GM19468 (cell line): ENCODE data around the gene SMARCC2.
"Not testable (repeated sequence)": the region's sequence is repeated elsewhere in the genome, so short reads cannot be mapped to it uniquely, and the experiment has no call there.

Source experiments
- ATAC-seq: cut with Tn5 transposase; IDR thresholded peaks from one replicate; pipeline ENCODE4 v1.9.1; 2021; ENCODE audit warnings: mild to moderate bottlenecking, moderate library complexity, moderate number of reproducible peaks; ENCODE audit not compliant: unreplicated experiment; ENCODE audit errors: extremely low read depth

SMARCC2 gene

DNA sequence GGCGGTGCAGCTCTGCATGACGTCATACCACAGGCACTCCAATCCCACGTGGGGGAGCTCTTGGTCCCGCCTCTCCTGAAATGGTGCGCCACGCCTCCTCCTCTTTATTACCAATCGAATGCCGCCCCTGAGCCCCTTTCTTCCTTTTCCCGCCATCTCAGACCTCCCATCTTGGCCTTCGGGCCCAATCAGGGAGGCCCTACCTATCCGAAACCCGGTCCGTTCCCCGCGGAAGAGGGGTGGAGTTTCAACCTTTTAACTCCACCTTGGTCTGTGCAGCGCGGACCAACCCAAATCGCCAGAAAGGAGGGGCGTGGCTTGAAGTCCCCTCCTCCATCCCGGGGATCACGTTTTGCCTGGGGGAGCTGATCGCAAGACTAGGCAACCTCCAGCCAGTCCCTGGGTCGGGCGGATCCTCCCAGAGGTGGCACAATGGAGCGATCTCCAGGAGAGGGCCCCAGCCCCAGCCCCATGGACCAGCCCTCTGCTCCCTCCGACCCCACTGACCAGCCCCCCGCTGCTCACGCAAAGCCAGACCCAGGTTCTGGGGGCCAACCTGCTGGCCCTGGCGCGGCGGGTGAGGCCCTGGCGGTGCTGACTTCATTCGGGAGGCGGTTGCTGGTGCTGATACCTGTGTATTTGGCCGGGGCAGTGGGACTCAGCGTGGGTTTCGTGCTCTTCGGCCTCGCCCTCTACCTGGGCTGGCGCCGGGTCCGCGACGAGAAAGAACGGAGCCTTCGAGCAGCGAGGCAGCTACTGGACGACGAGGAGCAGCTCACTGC is 61.2 kb downstream of the SMARCC2 start, which contains the start of gene ESYT1:
Gene ESYT1 (plus strand): TSS at position 380 of the 782 bp plus-strand sequence. CDS start 53 bp downstream, at position 433.
- ATAC-seq = peak; percentile 85

DNA sequence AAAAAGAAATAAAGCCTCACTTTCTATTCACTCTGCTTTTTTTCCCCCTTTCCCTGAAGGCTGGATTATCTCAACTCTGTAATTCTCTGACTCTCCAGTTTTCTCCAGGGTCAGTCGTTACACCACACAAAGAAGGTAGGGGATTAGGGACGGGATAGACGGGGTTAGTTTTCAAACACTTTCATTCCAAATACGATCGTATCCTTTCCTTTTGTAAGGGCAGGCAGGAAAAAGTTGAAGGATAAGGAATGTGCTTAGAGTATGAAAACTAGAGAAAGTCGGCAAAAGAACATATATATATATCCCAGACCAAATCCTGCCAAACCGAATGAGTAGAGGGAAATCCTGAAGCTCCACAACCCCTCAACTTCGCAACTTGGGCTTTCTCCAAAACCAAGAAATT is 61.8 kb downstream of the SMARCC2 start:
- ATAC-seq = no peak

DNA sequence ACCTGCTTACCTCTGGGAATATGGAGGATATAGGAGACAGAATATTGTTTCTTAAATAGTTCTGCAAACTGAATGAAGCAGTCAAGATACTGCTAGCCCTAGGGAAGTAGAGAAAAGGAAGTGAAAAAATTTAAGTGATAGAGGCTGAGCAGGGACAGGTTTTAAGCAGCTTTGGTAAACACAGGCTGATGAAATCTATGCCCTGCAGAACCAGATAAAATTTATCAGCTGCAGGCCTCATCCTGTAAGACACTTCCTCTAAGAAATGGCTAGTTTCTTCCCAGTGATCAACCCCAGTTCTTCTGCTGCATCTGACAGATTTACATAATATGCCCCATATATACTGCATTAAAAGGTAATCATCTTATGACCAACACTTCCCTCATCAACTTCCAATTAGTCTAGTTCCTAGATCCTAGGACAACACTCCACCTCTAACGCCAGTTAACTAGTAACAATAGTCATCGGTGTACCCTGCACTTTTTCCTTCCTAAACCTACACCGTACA is 62.5 kb downstream of the SMARCC2 start:
- ATAC-seq = no peak

DNA sequence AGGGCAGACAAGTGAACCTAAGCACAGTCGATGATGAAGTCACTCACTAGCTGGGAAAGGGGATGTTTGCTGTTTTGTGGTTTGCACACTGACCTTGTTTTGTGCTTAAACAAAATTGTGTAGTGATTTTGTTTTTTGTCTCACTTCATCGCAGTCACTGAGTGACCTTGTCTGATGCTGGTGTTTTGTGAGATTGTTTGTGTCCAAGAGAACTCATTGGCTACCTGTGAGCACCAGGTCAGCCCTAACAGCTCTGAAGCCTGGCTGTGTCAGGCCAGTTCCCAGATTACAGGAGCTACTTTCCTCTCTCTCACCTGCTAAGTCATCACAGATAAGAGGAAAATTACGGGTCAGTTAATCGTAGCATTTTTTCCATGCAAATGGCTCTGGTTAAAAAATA is 65.2 kb downstream of the SMARCC2 start:
- no peak for ATAC-seq

DNA sequence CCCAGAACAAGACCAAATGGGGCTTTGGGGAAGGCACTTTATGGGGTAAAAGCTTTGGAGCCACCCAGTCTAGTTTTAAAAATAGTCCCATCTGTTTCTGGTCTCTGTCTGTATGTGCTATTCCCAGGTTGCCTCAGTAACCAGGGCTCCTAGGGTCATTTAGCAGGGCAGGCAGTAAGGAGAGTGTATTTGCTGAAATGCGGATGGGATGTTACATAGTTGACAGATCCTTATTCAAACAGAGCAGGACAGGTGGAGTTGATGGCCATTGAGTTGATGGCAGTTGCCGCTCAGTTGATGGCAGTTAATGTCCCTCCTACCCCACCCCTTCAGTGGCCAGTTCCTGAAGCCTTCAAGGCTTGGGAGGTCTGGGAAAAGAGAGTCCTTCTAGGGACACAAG is 66.6 kb downstream of the SMARCC2 start:
- no peak for ATAC-seq

DNA sequence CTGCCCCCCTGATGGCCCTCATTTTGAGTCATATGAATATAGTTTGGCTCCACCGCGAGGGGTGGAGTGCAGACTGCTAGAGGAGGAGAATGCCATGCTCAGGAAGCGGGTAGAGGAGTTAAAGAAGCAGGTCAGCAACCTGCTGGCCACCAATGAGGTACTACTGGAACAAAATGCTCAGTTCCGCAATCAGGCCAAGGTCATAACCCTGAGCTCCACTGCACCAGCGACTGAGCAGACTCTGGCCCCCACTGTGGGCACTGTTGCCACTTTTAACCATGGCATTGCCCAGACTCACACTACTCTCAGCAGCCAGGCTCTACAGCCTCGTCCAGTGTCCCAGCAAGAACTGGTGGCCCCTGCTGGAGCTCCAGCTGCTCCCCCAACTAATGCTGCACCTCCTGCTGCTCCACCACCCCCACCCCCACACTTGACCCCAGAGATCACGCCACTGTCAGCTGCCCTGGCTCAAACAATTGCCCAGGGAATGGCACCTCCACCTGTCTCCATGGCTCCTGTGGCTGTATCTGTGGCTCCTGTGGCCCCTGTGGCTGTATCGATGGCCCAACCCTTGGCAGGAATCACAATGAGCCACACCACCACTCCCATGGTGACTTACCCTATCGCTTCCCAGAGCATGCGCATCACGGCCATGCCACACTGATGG is 67.9 kb downstream of the SMARCC2 start:
- no peak for ATAC-seq

DNA sequence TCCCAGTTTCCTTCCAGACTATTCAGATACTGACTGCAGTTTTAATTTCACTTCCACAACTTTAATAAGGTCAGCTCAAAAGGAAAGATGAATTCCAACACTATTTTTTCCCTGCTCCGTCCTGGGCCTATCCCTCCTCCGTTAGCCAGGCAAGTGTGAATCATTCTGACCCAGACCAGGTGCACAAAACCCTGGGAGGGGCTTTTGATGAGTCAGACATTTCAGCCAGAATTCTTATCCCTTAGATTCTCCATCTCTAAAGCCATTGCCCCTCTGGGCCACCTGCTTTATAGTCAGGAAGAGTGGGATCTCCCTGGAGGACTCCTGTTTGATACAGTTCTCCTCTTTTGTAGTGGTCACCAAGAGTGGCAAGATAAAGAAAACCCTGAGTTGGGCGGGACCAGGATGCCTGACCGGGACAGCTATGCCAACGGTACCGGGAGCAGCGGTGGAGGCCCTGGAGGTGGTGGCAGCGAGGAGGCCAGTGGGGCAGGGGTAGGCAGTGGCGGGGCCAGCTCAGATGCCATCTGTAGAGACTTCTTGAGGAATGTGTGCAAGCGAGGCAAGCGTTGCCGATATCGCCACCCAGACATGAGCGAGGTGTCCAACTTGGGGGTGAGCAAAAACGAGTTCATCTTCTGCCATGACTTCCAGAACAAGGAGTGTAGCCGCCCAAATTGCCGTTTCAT is 69.0 kb downstream of the SMARCC2 start:
- no peak for ATAC-seq

DNA sequence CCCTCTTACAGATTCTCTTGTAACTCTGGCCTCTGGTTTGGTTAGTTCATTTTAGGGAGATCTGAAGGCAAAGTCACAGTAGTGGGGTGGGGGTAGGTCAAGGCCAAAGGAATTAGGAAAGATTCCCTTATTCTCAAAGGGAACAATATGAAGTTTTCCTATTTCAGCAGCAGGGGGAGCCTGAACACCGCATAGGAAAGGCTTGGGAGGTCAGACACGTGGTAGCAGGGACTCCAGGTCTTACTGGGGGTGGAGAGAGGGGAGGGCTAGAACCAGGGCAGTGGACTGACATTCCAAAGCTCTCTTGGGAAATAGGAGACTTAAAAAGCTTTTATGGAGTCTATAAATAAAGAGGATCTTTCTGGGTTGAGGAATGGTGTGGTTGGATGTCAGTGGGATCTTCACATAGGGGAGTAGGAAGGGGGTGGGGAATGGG is 69.9 kb downstream of the SMARCC2 start:
- no peak for ATAC-seq

DNA sequence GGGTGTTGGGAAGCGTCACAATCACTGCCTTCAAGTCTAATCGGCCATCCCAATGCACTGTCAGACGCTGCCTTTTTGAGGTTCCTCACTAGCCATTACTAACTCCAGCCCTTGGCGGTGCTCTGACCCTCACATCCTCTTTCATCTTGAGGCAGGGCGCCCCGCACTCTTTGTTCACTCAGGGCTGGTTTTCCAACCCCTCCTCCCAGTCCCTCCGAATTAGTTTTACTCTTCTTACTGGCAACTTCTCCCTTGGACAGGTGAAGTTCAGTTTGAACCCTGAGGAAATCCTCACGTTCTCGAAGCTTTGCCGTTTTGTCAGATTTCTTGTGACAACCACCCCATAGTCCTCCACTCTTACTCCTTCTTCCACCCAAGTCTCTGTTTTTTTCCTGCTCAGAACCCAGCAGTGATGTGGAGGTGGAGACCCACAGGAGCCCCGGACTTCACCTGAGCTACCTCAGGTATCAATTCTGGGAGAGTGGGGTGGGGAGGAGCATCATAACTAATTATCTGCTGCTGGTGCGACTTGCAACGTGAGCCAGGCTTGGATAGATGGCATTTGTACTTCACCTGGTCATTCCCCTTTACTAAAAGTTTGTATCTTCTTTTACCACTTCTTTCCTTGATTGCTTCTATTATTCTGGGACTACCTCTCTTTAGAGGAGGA is 70.5 kb downstream of the SMARCC2 start:
- ATAC-seq = no peak

DNA sequence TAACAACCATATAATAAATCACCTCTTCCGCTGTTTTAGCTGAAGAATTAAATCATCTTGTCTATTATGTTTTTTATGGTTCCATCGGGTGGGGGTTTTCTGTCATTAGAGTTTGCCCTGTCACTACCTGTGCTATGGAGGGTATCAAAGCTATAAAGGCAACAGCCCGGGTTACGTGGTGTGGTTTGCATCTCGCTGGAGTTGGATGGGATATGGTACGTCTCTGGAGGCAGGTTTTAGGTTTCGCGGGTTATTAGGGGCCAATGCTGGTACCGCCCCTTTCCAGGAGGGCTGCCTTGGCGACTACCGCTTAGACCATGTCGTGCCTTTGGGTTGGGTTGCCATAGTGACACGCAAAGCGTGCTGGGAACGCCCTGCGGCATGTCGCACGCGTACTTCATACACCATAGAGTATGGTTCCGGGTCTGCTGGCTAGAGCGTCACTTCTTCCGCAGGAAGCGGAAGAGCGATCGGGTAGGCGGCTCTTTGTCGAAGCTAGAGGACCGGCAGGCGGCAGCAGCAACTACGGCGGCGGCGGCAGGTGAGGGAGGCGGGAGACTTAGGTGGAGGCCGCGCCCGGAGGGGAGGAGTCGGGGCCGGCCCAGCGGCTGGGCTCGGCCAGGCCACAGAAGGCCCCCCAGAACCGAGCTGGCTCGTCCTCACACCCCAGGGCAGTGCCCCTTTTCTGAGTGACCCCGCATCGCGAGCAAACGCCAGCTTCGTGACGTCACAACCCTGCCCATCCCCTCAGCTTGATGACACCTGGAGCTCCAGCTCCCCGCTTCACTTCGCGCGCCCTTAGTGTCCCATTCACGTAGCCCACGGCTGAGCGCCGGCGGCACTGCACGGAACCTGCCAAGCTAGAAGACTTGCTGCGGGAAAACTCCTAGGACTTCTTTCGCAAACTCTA is 71.2 kb downstream of the SMARCC2 start, which contains the start of gene ZC3H10:
Gene ZC3H10 (plus strand): TSS at position 489 of the 910 bp plus-strand sequence. CDS start 2,297 bp downstream, outside the sequence.
- ATAC-seq = peak; percentile 87

DNA sequence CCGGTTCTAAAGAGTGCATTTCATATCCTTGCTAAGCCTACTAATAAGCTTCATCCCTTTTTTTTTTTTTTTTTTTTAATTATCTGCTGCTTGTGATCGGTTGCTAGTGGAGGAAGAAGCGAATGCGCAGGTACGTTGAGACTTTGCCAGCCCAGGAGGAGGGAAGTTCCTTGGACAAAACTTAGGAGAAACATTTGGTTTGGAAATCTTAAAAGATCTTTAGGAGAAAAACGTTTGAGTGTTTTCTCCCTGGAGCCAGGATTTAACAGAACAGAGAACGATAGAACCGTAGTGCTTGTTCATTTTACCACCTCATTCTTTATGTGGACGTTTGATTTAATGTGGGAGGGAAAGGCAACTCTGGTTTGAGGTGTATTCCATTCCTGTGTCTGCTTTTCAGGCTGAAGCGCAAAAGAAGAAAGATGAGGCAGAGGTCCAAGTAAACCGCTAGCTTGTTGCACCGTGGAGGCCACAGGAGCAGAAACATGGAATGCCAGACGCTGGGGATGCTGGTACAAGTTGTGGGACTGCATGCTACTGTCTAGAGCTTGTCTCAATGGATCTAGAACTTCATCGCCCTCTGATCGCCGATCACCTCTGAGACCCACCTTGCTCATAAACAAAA is 72.1 kb downstream of the SMARCC2 start:
- not testable (repeated sequence) for ATAC-seq

DNA sequence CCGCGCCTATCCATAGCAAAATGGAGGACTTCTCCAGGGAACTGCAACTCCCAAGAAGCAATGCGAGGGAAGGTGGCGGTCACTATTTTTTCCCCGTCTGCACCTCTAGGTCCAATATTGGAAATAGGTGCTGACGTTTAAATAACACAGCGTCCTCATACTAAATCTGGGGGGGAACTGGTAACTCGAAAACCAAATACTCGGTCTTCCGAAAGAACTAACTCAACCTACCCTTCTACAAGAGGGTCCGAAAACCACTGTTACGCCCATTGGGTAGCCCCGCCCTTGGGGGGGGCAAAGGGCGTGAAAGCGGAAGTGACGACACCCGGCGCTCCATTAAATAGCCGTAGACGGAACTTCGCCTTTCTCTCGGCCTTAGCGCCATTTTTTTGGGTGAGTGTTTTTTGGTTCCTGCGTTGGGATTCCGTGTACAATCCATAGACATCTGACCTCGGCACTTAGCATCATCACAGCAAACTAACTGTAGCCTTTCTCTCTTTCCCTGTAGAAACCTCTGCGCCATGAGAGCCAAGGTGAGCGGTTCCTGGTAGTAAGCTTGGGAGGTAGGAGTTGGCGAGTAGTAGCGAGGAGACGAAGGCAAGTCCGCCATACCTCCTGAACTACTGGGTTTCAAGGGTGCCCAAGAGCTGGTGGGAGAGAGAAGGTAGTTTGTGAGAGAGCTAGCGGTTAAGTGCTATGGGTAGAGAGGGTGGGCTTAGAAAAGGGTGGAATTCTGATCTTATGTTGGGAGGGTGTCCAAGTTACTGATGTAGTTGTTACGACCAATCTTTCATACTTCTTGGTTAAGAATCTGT is 72.8 kb downstream of the SMARCC2 start, which contains the start of gene RPL41:
Gene RPL41 (plus strand): TSS at position 367 of the 815 bp plus-strand sequence.
- ATAC-seq = no peak

DNA sequence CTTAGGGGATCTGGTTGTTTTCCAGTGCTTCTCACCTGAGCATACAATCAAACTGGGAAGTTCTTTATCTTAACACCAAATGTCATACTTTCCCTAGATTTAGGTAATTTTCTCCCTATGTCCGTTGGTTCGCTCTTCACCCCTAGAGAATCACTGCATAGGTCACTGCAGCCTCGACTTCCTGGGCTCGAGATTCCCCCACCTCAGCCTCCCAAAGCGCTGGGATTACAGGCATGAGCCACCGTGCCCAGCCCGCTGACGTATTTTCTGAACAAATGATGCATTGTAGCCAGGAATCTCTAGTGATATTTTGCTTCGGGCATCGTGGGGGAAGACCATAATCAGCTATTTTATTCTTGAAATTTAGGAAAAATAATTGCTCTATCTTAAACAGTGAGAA is 74.0 kb downstream of the SMARCC2 start:
- no peak for ATAC-seq

DNA sequence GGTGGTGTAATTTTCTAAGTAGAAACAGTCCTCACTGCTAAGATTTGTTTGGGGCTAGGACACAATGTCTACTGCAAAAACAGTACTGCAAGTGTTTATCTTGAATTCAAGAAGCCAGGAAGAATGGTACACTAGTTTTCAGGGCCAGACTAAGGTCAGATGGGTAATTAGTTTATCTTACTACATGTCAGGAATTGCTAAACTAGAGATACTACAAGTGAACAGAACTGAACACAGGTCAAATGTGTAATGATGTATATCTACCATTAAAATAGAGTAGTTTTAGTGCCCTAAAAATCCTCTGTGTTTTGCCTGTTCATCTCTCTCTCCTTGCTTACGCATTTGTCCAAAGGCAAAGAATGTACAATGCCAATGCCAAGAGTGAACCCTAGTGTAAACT is 75.2 kb downstream of the SMARCC2 start:
- no peak for ATAC-seq
